ENCODE results near the gene GHRHR. TPM values are rescaled to one million over a fixed set of nuclear protein-coding genes. Genes with fewer than 3 reads are reported as not detected.

Gene GHRHR
- polyA plus RNA-seq, 1 donor from 2014 or later, result not detected

DNA sequence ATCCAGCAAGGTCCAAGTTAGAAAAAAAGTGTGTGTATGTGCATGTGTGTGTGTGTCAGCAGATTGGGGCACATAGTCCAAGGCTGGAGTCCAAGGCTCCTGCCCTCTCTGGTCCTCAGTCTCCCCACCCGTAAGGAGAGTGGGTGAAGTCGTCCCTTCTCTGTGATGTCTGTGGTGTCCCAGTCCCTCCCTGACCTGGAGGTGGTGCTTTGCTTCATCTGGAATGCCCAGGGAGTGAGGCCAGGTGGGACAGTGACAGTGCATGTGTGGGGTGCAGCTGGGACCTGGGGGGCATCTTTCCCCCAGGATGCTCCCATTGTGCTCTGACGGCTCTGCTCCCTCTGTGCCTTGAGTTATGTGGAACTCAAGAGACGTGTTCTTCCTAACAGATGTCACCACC lies 34.1 kb upstream of the GHRHR start:
- Histone ChIP-seq H3K79me2 (replicated peaks; ENCODE audit: insufficient read depth, low read length) (no peaks in the 10 kb centered on the region), H3K9ac (ENCODE audit: low read length) (no peak overlapping the region)

DNA sequence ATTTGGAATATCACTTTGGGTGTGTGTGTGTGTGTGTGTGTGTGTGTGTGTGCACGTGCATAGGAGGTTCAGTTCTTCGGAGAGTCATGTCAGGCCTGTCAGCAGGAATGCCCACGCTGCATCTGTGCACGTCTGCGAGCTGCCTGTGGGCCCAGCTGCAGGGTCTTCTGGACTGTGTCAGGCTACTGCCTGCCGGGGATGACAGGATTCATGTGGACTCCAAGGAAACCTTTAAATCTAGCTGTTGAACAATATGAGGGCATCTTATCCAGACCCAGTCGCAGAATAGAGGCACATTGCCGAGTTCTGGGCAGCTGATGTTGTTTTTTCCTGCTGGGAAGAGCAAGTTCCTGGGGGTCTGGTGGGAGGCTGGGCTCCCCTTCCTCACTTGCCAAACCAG lies 33.1 kb upstream of the GHRHR start:
- no peaks in the 10 kb centered on the region for H3F3A ChIP-seq (ENCODE audit: insufficient read depth, low read length, poor library complexity, severe bottlenecking)
- no peaks in the 10 kb centered on the region for H3K27me3 ChIP-seq (ENCODE audit: insufficient read depth, low read depth, low read length)
- H4K20me1 ChIP-seq (ENCODE audit: insufficient read depth), result no peaks in the 10 kb centered on the region
- H2AFZ ChIP-seq (ENCODE audit: low read depth, low read length), result no peak overlapping the region
- no peak overlapping the region for H3K4me2 ChIP-seq (ENCODE audit: low read length)
- H3K9me2 ChIP-seq (ENCODE audit: insufficient read depth, low read length), result no peaks in the 10 kb centered on the region
- H3K9me3 ChIP-seq (ENCODE audit: low read length), result peaks cover 7% of the 10 kb centered on the region
- H3K36me3 ChIP-seq (ENCODE audit: insufficient read depth, low read length), result no peaks in the 10 kb centered on the region
- TF ChIP-seq POLR2AphosphoS5 (IDR thresholded peaks at IDR 0.05) (no peak), EP300 (conservative IDR thresholded peaks at IDR 0.05; ENCODE audit: poor library complexity, severe bottlenecking) (no peak), TAF1 (IDR thresholded peaks at IDR 0.05; ENCODE audit: low read depth) (no peak), SMC3 (conservative IDR thresholded peaks at IDR 0.05; ENCODE audit: poor library complexity) (no peak), MXI1 (conservative IDR thresholded peaks at IDR 0.05; ENCODE audit: poor library complexity, severe bottlenecking) (no peak), RAD21 (conservative IDR thresholded peaks at IDR 0.05) (no peak), EZH2 (IDR thresholded peaks at IDR 0.05; ENCODE audit: borderline replicate concordance, insufficient read depth, low read length, poor library complexity, severe bottlenecking) (no peak)
- TF ChIP-seq, protein P1, sequence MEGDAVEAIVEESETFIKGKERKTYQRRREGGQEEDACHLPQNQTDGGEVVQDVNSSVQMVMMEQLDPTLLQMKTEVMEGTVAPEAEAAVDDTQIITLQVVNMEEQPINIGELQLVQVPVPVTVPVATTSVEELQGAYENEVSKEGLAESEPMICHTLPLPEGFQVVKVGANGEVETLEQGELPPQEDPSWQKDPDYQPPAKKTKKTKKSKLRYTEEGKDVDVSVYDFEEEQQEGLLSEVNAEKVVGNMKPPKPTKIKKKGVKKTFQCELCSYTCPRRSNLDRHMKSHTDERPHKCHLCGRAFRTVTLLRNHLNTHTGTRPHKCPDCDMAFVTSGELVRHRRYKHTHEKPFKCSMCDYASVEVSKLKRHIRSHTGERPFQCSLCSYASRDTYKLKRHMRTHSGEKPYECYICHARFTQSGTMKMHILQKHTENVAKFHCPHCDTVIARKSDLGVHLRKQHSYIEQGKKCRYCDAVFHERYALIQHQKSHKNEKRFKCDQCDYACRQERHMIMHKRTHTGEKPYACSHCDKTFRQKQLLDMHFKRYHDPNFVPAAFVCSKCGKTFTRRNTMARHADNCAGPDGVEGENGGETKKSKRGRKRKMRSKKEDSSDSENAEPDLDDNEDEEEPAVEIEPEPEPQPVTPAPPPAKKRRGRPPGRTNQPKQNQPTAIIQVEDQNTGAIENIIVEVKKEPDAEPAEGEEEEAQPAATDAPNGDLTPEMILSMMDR (IDR thresholded peaks at IDR 0.05; ENCODE audit: poor library complexity, severe bottlenecking), result no peak
- TF ChIP-seq, protein P2, sequence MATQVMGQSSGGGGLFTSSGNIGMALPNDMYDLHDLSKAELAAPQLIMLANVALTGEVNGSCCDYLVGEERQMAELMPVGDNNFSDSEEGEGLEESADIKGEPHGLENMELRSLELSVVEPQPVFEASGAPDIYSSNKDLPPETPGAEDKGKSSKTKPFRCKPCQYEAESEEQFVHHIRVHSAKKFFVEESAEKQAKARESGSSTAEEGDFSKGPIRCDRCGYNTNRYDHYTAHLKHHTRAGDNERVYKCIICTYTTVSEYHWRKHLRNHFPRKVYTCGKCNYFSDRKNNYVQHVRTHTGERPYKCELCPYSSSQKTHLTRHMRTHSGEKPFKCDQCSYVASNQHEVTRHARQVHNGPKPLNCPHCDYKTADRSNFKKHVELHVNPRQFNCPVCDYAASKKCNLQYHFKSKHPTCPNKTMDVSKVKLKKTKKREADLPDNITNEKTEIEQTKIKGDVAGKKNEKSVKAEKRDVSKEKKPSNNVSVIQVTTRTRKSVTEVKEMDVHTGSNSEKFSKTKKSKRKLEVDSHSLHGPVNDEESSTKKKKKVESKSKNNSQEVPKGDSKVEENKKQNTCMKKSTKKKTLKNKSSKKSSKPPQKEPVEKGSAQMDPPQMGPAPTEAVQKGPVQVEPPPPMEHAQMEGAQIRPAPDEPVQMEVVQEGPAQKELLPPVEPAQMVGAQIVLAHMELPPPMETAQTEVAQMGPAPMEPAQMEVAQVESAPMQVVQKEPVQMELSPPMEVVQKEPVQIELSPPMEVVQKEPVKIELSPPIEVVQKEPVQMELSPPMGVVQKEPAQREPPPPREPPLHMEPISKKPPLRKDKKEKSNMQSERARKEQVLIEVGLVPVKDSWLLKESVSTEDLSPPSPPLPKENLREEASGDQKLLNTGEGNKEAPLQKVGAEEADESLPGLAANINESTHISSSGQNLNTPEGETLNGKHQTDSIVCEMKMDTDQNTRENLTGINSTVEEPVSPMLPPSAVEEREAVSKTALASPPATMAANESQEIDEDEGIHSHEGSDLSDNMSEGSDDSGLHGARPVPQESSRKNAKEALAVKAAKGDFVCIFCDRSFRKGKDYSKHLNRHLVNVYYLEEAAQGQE (IDR thresholded peaks at IDR 0.05; ENCODE audit: borderline replicate concordance), result no peak
- no peak overlapping the region for H3K27ac ChIP-seq (ENCODE audit: low read length)
- H3K4me3 ChIP-seq (ENCODE audit: low read length), result no peak overlapping the region
- no peaks in the 10 kb centered on the region for H3K79me2 ChIP-seq (replicated peaks; ENCODE audit: insufficient read depth, low read length)
- H3K9ac ChIP-seq (ENCODE audit: low read length), result no peak overlapping the region

More for the DNA sequence above, 34.1 kb upstream of the GHRHR start:
- Histone ChIP-seq H3K4me2 (ENCODE audit: low read length) (no peak overlapping the region), H2AFZ (ENCODE audit: low read depth, low read length) (no peak overlapping the region), H3K9me2 (ENCODE audit: insufficient read depth, low read length) (no peaks in the 10 kb centered on the region), H4K20me1 (ENCODE audit: insufficient read depth) (no peaks in the 10 kb centered on the region), H3K27ac (ENCODE audit: low read length) (no peak overlapping the region), H3K9me3 (ENCODE audit: low read length) (peaks cover 7% of the 10 kb centered on the region), H3K27me3 (ENCODE audit: insufficient read depth, low read depth, low read length) (no peaks in the 10 kb centered on the region), H3F3A (ENCODE audit: insufficient read depth, low read length, poor library complexity, severe bottlenecking) (no peaks in the 10 kb centered on the region), H3K36me3 (ENCODE audit: insufficient read depth, low read length) (no peaks in the 10 kb centered on the region), H3K4me3 (ENCODE audit: low read length) (no peak overlapping the region)
- TF ChIP-seq EZH2 (IDR thresholded peaks at IDR 0.05; ENCODE audit: borderline replicate concordance, insufficient read depth, low read length, poor library complexity, severe bottlenecking) (no peak), POLR2AphosphoS5 (IDR thresholded peaks at IDR 0.05) (no peak), RAD21 (conservative IDR thresholded peaks at IDR 0.05) (no peak), TAF1 (IDR thresholded peaks at IDR 0.05; ENCODE audit: low read depth) (no peak), SMC3 (conservative IDR thresholded peaks at IDR 0.05; ENCODE audit: poor library complexity) (no peak)
- TF ChIP-seq, protein P1 (IDR thresholded peaks at IDR 0.05; ENCODE audit: poor library complexity, severe bottlenecking), result no peak

Data from neural cell (in vitro differentiated cells).